Measurements from ENCODE around the gene CDC42SE2. TPM values are rescaled to one million over a fixed set of nuclear protein-coding genes. Genes with fewer than 3 reads are reported as not detected.
"Not testable (repeated sequence)": the region's sequence is repeated elsewhere in the genome, so short reads cannot be mapped to it uniquely, and the experiment has no call there.

CDC42SE2 gene
- total and polyA plus RNA-seq, 8 donors = 28.1 to 37.5 (median 33.4) TPM

DNA sequence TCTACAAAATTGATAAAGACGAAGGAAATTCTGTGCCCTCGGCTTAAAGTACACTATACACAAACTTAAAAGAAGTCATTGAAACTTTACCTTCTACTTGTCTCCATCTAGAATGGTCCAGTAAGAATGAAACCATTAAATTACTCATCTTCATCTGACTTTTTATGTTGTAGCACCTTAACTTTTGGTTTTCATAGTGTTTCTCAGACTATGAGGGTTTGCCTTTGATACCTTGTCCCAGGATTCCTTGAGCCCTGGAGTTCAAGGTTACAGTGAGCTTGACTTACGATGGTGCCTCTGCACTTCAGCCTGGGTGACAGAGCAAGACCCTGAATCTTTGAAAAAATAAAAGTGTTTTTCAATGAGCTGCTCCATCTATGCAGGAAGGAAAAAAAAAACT, 132.2 kb downstream of the CDC42SE2 start:
- TF ChIP-seq, protein P1, sequence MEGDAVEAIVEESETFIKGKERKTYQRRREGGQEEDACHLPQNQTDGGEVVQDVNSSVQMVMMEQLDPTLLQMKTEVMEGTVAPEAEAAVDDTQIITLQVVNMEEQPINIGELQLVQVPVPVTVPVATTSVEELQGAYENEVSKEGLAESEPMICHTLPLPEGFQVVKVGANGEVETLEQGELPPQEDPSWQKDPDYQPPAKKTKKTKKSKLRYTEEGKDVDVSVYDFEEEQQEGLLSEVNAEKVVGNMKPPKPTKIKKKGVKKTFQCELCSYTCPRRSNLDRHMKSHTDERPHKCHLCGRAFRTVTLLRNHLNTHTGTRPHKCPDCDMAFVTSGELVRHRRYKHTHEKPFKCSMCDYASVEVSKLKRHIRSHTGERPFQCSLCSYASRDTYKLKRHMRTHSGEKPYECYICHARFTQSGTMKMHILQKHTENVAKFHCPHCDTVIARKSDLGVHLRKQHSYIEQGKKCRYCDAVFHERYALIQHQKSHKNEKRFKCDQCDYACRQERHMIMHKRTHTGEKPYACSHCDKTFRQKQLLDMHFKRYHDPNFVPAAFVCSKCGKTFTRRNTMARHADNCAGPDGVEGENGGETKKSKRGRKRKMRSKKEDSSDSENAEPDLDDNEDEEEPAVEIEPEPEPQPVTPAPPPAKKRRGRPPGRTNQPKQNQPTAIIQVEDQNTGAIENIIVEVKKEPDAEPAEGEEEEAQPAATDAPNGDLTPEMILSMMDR (IDR thresholded peaks at IDR 0.05) = no peak
- no peaks in the 10 kb centered on the region for H3K27me3 ChIP-seq
- peaks cover 0 to 87% of the 10 kb centered on the region in 2 donors for H3K36me3 ChIP-seq
- peaks cover 0 to 16% of the 10 kb centered on the region in 2 donors for H3K4me1 ChIP-seq
- ATAC-seq (no peak), DNase-seq (no peak)
- no peak overlapping the region for H3K27ac ChIP-seq
- H3K4me3 ChIP-seq = no peak overlapping the region
- intact Hi-C loops (cut with DNase I) = no loop called here
- no peaks in the 10 kb centered on the region for H3K9me3 ChIP-seq

DNA sequence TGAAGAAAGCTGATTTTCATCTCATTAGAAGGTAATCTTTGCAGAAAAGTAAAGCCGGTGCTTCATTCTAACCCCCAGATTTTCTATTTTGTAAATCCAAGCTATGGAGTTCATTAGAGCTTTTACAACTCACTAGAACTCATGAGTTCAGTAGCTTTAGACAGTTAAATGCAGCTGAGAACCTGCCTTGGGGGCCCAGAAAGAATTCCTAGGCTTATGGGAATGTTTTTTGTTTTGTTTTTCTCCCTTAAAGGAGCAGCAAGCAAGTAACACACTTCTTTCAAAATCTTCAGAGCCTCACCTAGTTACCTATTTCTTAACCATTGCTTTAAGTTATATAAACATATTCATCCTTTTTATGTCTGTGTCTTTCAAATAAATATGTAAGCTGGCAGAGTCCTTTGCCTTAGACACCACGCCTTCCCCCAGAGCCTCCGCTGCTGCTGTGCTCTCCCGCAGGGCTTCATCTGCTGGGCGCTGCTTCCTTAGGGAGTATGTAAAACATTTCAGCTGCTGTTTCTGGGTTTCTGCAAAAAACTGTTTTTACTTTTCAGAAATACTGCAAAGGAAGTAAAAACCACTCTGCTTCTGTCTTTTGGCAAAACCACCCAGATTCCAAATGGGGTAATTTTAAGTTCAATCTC, 132.9 kb downstream of the CDC42SE2 start:
- Histone ChIP-seq H3K36me3 (peaks cover 0 to 82% of the 10 kb centered on the region in 2 donors), H3K9me3 (peaks cover 0 to 6% of the 10 kb centered on the region in 2 donors), H3K27ac (no peak overlapping the region), H3K4me1 (peaks cover 0 to 16% of the 10 kb centered on the region in 2 donors), H3K27me3 (no peaks in the 10 kb centered on the region), H3K4me3 (no peak overlapping the region)
- intact Hi-C loops (cut with DNase I) = no loop called here
- ATAC-seq = no peak
- TF ChIP-seq, protein P1 (IDR thresholded peaks at IDR 0.05) = no peak
- no peak for DNase-seq

DNA sequence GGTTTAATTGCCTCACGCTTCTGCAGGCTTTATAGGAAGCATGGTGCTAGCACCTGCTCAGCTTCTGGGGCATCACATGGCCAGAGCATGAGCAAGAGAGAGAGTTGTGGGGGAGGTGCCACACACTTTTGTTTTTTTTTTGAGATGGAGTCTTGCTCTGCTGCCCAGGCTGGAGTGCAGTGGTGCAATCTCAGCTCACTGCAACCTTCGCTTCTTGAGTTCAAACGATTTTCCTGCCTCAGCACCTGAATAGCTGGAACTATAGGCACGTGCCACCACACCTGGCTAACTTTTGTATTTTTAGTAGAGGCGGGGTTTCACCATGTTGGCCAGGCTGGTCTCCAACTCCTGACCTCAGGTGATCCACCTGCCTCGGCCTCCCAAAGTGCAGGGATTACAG, 135.2 kb downstream of the CDC42SE2 start:
- DNase-seq; ATAC-seq; intact Hi-C loops (cut with DNase I); H3K4me3 ChIP-seq; H3K27me3 ChIP-seq; H3K27ac ChIP-seq; H3K4me1 ChIP-seq: not testable (repeated sequence)
- Histone ChIP-seq H3K9me3 (peaks cover 0 to 20% of the 10 kb centered on the region in 2 donors), H3K36me3 (peaks cover 0 to 64% of the 10 kb centered on the region in 2 donors)

DNA sequence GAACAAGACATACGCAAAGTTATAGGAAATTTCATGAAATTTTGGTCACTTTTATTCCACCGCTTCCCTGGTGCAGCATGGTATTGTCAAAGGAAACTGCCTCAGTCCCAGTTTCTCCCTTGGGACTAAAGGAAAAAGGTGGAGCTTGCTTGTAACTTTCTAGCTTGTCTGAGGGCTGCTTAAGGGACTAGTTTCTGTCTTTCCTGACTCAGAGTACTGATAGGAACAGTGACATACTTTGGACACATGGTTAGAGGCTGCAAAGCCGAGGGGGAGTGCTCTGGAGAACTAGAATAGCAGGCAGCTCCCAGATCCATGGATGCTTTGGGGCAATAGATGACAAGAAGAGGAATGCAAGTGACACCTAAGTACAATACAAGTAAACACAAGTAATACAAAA, 136.7 kb downstream of the CDC42SE2 start:
- H3K27ac ChIP-seq = no peak overlapping the region
- peaks cover 0 to 52% of the 10 kb centered on the region in 2 donors for H3K36me3 ChIP-seq
- TF ChIP-seq, protein P1 (IDR thresholded peaks at IDR 0.05) = no peak
- ATAC-seq (no peak), DNase-seq (no peak)
- intact Hi-C loops (cut with DNase I) = no loop called here
- H3K27me3 ChIP-seq = no peaks in the 10 kb centered on the region
- no peak overlapping the region for H3K4me3 ChIP-seq
- H3K9me3 ChIP-seq = peaks cover 0 to 20% of the 10 kb centered on the region in 2 donors
- no peaks in the 10 kb centered on the region for H3K4me1 ChIP-seq

DNA sequence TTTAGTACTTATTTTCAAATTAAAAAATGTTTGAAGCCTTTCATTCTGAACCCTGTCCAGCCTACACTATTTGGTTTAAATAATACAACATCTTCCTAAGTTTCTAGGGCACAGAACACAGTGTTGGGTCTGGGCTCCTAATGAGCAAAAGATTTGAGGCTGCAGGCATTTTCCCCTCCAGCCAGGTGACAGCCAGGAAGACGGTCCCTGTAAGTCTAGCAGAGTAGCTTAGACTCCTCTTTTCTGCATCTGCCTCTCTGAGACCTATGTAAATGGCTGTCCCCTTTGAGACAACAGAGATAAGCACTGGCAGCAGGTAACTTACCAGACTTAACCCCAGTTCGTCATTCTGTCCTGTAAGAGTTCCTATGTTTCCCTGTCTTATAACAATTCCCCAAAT, 141.8 kb downstream of the CDC42SE2 start:
- Histone ChIP-seq H3K9me3 (peaks cover 0 to 20% of the 10 kb centered on the region in 2 donors), H3K36me3 (peaks cover 0 to 41% of the 10 kb centered on the region in 2 donors), H3K4me1 (no peaks in the 10 kb centered on the region), H3K4me3 (no peak overlapping the region), H3K27ac (no peak overlapping the region), H3K27me3 (no peaks in the 10 kb centered on the region)
- intact Hi-C loops (cut with DNase I) = no loop called here
- TF ChIP-seq, protein P1 (IDR thresholded peaks at IDR 0.05) = no peak
- ATAC-seq = no peak
- DNase-seq = no peak

DNA sequence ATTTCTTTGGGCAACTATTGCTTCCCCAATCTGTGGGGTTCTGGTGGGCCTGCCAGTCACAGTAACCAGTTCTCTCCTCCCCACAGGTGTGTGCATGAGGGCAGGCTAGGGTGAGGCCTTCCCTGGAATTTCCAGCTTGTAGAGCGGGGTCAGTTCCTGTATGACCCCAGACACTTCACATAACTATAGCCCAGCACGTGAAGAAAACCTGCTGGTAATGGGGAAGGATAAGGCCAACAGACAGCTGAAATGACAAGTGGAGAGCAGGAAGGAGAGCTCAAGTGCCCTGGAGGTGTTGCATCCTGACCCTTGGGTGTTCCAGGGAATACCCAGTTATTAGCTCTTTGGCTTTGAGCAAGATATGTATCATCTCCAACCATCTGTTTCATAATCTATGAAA, 142.2 kb downstream of the CDC42SE2 start:
- intact Hi-C loops (cut with DNase I) = no loop called here
- TF ChIP-seq, protein P1 (IDR thresholded peaks at IDR 0.05) = no peak
- H3K27ac ChIP-seq = no peak overlapping the region
- peaks cover 0 to 20% of the 10 kb centered on the region in 2 donors for H3K9me3 ChIP-seq
- no peaks in the 10 kb centered on the region for H3K27me3 ChIP-seq
- H3K4me3 ChIP-seq = no peak overlapping the region
- no peak for DNase-seq
- H3K36me3 ChIP-seq = peaks cover 0 to 41% of the 10 kb centered on the region in 2 donors
- no peak for ATAC-seq
- no peaks in the 10 kb centered on the region for H3K4me1 ChIP-seq

All from left lung (tissue), 10 donors.